Measurements from ENCODE around the gene RPEL1. TPM values are rescaled to one million over a fixed set of nuclear protein-coding genes. Genes with fewer than 3 reads are reported as not detected.

Gene RPEL1
- total and polyA plus RNA-seq, 2 donors (not counting 1 experiment from before 2014, with no cell fraction given), result not detected

DNA sequence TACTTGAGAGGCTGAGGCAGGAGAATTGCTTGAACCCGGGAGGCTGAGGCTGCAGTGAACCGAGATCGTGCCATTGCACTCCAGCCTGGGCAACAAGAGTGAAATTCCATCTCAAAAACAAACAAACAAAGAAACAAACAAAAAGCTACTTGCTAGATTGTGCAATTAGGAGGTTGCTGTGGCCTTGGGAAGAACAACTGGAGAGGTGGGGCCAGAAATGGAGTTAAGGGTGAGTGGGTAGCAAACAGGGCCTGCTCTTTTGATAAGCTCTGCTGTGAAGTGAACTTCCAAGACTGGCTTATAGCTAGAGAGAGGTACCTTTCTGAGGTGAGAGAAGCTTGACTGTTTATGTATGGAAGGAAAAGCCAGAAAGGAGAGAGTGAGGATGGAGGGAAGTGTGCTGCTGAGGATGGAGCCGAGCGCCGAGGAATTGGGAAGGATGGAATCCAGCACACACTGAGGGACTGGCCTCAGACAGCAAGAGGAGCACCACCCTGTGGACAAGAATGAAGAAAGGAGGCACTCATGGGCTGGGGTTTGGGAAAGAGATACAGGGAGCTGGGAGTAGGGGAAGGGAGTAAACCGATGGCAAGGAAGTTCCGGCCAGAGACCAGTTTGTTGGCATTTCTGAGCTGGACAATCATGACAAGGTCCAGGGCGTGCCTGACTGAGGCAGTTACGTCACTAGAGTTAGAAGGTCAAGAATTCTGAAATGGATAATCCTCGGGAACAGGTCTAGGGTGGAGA lies 7.0 kb upstream of the RPEL1 start:
- H3K27me3 ChIP-seq (replicated peaks in 1 of 4; ENCODE audit: control extremely low read depth in 1 of 4, control insufficient read depth in 3 of 4, insufficient read depth in 4 of 4, low read length in 3 of 4), result no peaks in the 10 kb centered on the region
- no peak overlapping the region for H3K27ac Mint-ChIP-seq
- H2AFZ ChIP-seq (ENCODE audit: insufficient read depth, low read depth, low read length, poor library complexity, severe bottlenecking), result no peak overlapping the region
- H3K4me3 Mint-ChIP-seq, result no peak overlapping the region
- ChIA-PET POLR2A (no interaction called here), CTCF (interaction anchor here (0.7 to 12.5 kb wide), 5 partner anchors 11 to 976 kb away, joined by 3 to 151 read pairs (median 4); partner anchors contain the start of gene CNNM2)
- no peaks in the 10 kb centered on the region for H3K9me3 ChIP-seq (ENCODE audit: control extremely low read depth in 1 of 3, control insufficient read depth in 2 of 3, insufficient read depth in 1 of 3, low read length in 2 of 3)
- no peak overlapping the region for H3K4me2 ChIP-seq (replicated peaks; ENCODE audit: low read depth, low read length, poor library complexity, severe bottlenecking)
- no peak for ATAC-seq (ENCODE audit: low read depth)
- intact Hi-C loops (cut with micrococcal nuclease), result no loop called here
- no peaks in the 10 kb centered on the region for H3K27me3 Mint-ChIP-seq
- H3K36me3 ChIP-seq (replicated peaks in 1 of 2; ENCODE audit: control extremely low read depth in 1 of 2, control insufficient read depth in 1 of 2, extremely low read depth in 1 of 2, insufficient read depth in 2 of 2, low read length in 1 of 2), result no peaks in the 10 kb centered on the region
- TF ChIP-seq, protein P1, sequence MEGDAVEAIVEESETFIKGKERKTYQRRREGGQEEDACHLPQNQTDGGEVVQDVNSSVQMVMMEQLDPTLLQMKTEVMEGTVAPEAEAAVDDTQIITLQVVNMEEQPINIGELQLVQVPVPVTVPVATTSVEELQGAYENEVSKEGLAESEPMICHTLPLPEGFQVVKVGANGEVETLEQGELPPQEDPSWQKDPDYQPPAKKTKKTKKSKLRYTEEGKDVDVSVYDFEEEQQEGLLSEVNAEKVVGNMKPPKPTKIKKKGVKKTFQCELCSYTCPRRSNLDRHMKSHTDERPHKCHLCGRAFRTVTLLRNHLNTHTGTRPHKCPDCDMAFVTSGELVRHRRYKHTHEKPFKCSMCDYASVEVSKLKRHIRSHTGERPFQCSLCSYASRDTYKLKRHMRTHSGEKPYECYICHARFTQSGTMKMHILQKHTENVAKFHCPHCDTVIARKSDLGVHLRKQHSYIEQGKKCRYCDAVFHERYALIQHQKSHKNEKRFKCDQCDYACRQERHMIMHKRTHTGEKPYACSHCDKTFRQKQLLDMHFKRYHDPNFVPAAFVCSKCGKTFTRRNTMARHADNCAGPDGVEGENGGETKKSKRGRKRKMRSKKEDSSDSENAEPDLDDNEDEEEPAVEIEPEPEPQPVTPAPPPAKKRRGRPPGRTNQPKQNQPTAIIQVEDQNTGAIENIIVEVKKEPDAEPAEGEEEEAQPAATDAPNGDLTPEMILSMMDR (IDR thresholded peaks at IDR 0.05), result no peak
- no peak for TF ChIP-seq EZH2 (IDR thresholded peaks at IDR 0.05; ENCODE audit: borderline replicate concordance, insufficient read depth, low read depth, low read length, poor library complexity, severe bottlenecking)
- peaks cover 25% of the 10 kb centered on the region for H3K4me1 Mint-ChIP-seq
- H3K9ac ChIP-seq (ENCODE audit: low read length), result no peak overlapping the region
- H3K9me3 Mint-ChIP-seq (ENCODE audit: insufficient read depth), result no peaks in the 10 kb centered on the region
- H3K4me1 ChIP-seq (ENCODE audit: control insufficient read depth in 2 of 2, insufficient read depth in 2 of 2, low read length in 2 of 2), result peaks cover 18 to 21% of the 10 kb centered on the region in 2 donors
- H3K4me3 ChIP-seq (ENCODE audit: control extremely low read depth in 1 of 5, extremely low read depth in 1 of 5, insufficient read depth in 1 of 5, low read depth in 2 of 5, low read length in 4 of 5), result no peak overlapping the region
- WGBS (ENCODE audit: insufficient coverage), result 95% methylated on average over 10 of the region's 11 CpGs
- no peak overlapping the region for H3K27ac ChIP-seq (ENCODE audit: low read length in 2 of 2)
- no peaks in the 10 kb centered on the region for H3K79me2 ChIP-seq (ENCODE audit: control insufficient read depth, insufficient read depth, low read length)
- H4K20me1 ChIP-seq (ENCODE audit: control insufficient read depth, insufficient read depth, low read length, poor library complexity, severe bottlenecking), result no peaks in the 10 kb centered on the region
- DNase-seq, result no peak
